Fibroblast of the aortic adventitia (primary cell): ENCODE data around the gene XYLT2. TPM values are rescaled to one million over a fixed set of nuclear protein-coding genes. Genes with fewer than 3 reads are reported as not detected.

Source experiments
- DNase-seq: peaks from one replicate; pipeline ENCODE4 v3.0.0-alpha.2; 2010; ENCODE audit warnings: low read depth
- H3K4me3 ChIP-seq: 2 replicates; pipeline ENCODE4 v1.5.1; 2011; ENCODE audit warnings: low read depth, mild to moderate bottlenecking, control low read depth, low read length, moderate library complexity
- CTCF ChIP-seq: IDR thresholded peaks from 2 replicates; pipeline ENCODE4 v1.5.1; 2011; ENCODE audit warnings: mild to moderate bottlenecking, low read length, control low read depth, inconsistent platforms; ENCODE audit not compliant: insufficient read depth
- total RNA-seq: library from RNA; depleted of rRNA; stranded (reverse); fragments of >200 nt; gene quantifications from 2 replicates; pipeline ENCODE4 v1.2.3, GENCODE V29; 2012; ENCODE audit warnings: low replicate concordance

Gene XYLT2
- total RNA-seq, 1 donor: 33.9 TPM

- TF ChIP-seq CTCF: peak; percentile 14
- H3K4me3 ChIP-seq: no peak overlapping the region
- no peak for DNase-seq
These were observed 34.7 kb downstream of the XYLT2 start for GRCh38 chr17:50380369-50381259.

GRCh38 chr17:50381260-50381815 is 35.4 kb downstream of the XYLT2 start:
- no peak overlapping the region for H3K4me3 ChIP-seq
- no peak for TF ChIP-seq CTCF
- no peak for DNase-seq

GRCh38 chr17:50381920-50382319 is 36.0 kb downstream of the XYLT2 start:
- TF ChIP-seq CTCF: no peak
- H3K4me3 ChIP-seq: no peak overlapping the region
- DNase-seq: no peak

- DNase-seq: no peak
- H3K4me3 ChIP-seq: no peak overlapping the region
- TF ChIP-seq CTCF: no peak
These were observed 37.0 kb downstream of the XYLT2 start for GRCh38 chr17:50382931-50383330.

GRCh38 chr17:50386510-50386909 is 40.6 kb downstream of the XYLT2 start:
- H3K4me3 ChIP-seq: no peak overlapping the region
- no peak for TF ChIP-seq CTCF
- no peak for DNase-seq

GRCh38 chr17:50388728-50389127 is 42.8 kb downstream of the XYLT2 start:
- DNase-seq: no peak
- no peak for TF ChIP-seq CTCF
- H3K4me3 ChIP-seq: no peak overlapping the region
